HepG2 (cell line): ENCODE results near the gene SYNE1. TPM values are rescaled to one million over a fixed set of nuclear protein-coding genes. Genes with fewer than 3 reads are reported as not detected.

ENCODE experiments used
- ATAC-seq: fragments of 200-7000 bp; cut with Tn5 transposase; 3 replicates; pipeline ENCODE4 v1.9.1; 2020; ENCODE audit warnings: mild to moderate bottlenecking, moderate library complexity
- BruUV-seq: library from RNA; stranded (reverse); fragments of 400-500 nt; replicated peaks from 2 replicates; lab custom pipeline; 2021; lab: Mats Ljungman, UMichigan
- CTCF ChIA-PET: fragments of 300-600 bp; formaldehyde crosslinking; extraction: SDS; loops from one replicate; lab custom pipeline; 2021; ENCODE audit warnings: low total read pairs, inconsistent platforms, low intra/inter-chr PET ratio; lab: Yijun Ruan, JAX
- POLR2A ChIA-PET: fragments of 350-600 bp; sonication (Branson Sonifier 250); formaldehyde crosslinking; loops from one replicate; lab custom pipeline; 2020; ENCODE audit warnings: antibody characterized with exemption, inconsistent platforms; lab: Yijun Ruan, JAX
- DNase-seq: peaks from one replicate; pipeline ENCODE4 v3.0.0-alpha.2; 2015; ENCODE audit warnings: low spot score
- FAIRE-seq: peaks from 3 replicates; lab custom pipeline; 2011; peaks lifted over from hg19 to GRCh38; lab: Jason Lieb, UNC
- H2AFZ ChIP-seq: one replicate; pipeline ENCODE4 v1.6.1; 2011; ENCODE audit warnings: low read length, inconsistent platforms
- H3K27ac ChIP-seq: fragments of 300-600 bp; 3 replicates; pipeline ENCODE4 v1.8.0; 2011; ENCODE audit warnings: mixed run types, mild to moderate bottlenecking, mixed read lengths, low read length, inconsistent platforms; ENCODE audit not compliant: insufficient read depth; ENCODE audit errors: extremely low read length
- H3K27me3 ChIP-seq, 2 experiments: fragments of 200-600 bp in 1 of 2; 2 replicates in 1 of 2; 3 replicates in 1 of 2; pipeline versions ENCODE4 v1.6.0 to v1.8.0; 2011; ENCODE audit warnings: low read length in 2 of 2, mild to moderate bottlenecking in 2 of 2, moderate library complexity in 2 of 2, inconsistent platforms in 1 of 2; ENCODE audit not compliant: insufficient read depth in 2 of 2, control insufficient read depth in 1 of 2
- H3K36me3 ChIP-seq, 2 experiments: fragments of 200-600 bp in 1 of 2; replicated peaks in 1 of 2; 2 replicates in 1 of 2; 3 replicates in 1 of 2; pipeline versions ENCODE4 v1.5.1 to v1.8.0; 2011; ENCODE audit warnings: low read length in 2 of 2, inconsistent platforms in 1 of 2; ENCODE audit not compliant: insufficient read depth in 2 of 2, control insufficient read depth in 1 of 2
- H3K4me1 ChIP-seq: 2 replicates; pipeline ENCODE4 v1.5.1; 2012; ENCODE audit warnings: low read length, inconsistent platforms; ENCODE audit not compliant: insufficient read depth
- H3K4me2 ChIP-seq: 2 replicates; pipeline ENCODE4 v1.6.0; 2011; ENCODE audit warnings: low read depth, low read length, inconsistent platforms
- H3K4me3 ChIP-seq, 3 experiments: fragments of 200-600 bp in 1 of 3; sonication (generic), shearing (Covaris generic) in 1 of 3; replicated peaks in 1 of 3; 2 replicates each; pipeline ENCODE4 v1.5.1; 2011 to 2016; ENCODE audit warnings: low read length in 3 of 3, inconsistent platforms in 2 of 3, low read depth in 2 of 3, mild to moderate bottlenecking in 2 of 3, control low read depth in 1 of 3, mixed read lengths in 1 of 3; ENCODE audit not compliant: insufficient read depth in 1 of 3
- H3K79me2 ChIP-seq: one replicate; pipeline ENCODE4 v1.6.1; 2011; ENCODE audit warnings: low read length, inconsistent platforms; ENCODE audit not compliant: insufficient read depth
- H3K9ac ChIP-seq: 2 replicates; pipeline ENCODE4 v1.6.0; 2011; ENCODE audit warnings: mild to moderate bottlenecking, low read depth, low read length, inconsistent platforms; ENCODE audit not compliant: insufficient read depth
- H3K9me3 ChIP-seq: 2 replicates; pipeline ENCODE4 v1.5.1; 2012; ENCODE audit warnings: mild to moderate bottlenecking, low read length
- H4K20me1 ChIP-seq: 2 replicates; pipeline ENCODE4 v1.6.0; 2011; ENCODE audit warnings: inconsistent platforms, mild to moderate bottlenecking, low read length, moderate library complexity; ENCODE audit not compliant: insufficient read depth
- HNRNPL ChIP-seq: fragments of 200-400 bp; formaldehyde crosslinking; IDR thresholded peaks from 2 replicates; pipeline ENCODE4 v1.6.1; 2017; ENCODE audit warnings: mild to moderate bottlenecking, low read depth, low read length
- HOXA3 ChIP-seq: sonication (generic); formaldehyde crosslinking; IDR thresholded peaks from 2 replicates; pipeline ENCODE4 v1.5.0; 2020; ENCODE audit warnings: missing genetic modification reagents
- NR2C2 ChIP-seq: sonication (generic); formaldehyde crosslinking; IDR thresholded peaks from 2 replicates; pipeline ENCODE4 v1.4.0; 2020; ENCODE audit warnings: missing genetic modification reagents, mild to moderate bottlenecking, moderate library complexity, borderline replicate concordance
- RFXAP ChIP-seq: sonication (generic); formaldehyde crosslinking; IDR thresholded peaks from 2 replicates; pipeline ENCODE4 v1.4.0; 2020; ENCODE audit warnings: missing genetic modification reagents, borderline replicate concordance
- ZFP37 ChIP-seq: sonication (generic); formaldehyde crosslinking; IDR thresholded peaks from 2 replicates; pipeline ENCODE4 v1.4.0; 2020; ENCODE audit warnings: missing genetic modification reagents, borderline replicate concordance
- ZNF205 ChIP-seq: IDR thresholded peaks from 2 replicates; pipeline ENCODE4 v1.6.1; 2018; ENCODE audit warnings: missing biosample characterization, missing genetic modification reagents
- ZNF33A ChIP-seq: sonication (generic); formaldehyde crosslinking; IDR thresholded peaks from 2 replicates; pipeline ENCODE4 v1.5.1; 2020; ENCODE audit warnings: missing genetic modification reagents, mild to moderate bottlenecking, moderate library complexity, borderline replicate concordance
- ZNF432 ChIP-seq: sonication (generic); formaldehyde crosslinking; IDR thresholded peaks from 2 replicates; pipeline ENCODE4 v1.5.0; 2020; ENCODE audit warnings: missing genetic modification reagents, mild to moderate bottlenecking, borderline replicate concordance
- ZNF552 ChIP-seq: sonication (generic); formaldehyde crosslinking; IDR thresholded peaks from 2 replicates; pipeline ENCODE4 v1.9.0; 2022; ENCODE audit warnings: missing genetic modification reagents, mild to moderate bottlenecking, borderline replicate concordance
- ZNF83 ChIP-seq: sonication (generic); formaldehyde crosslinking; IDR thresholded peaks from 2 replicates; pipeline ENCODE4 v1.4.0; 2020; ENCODE audit warnings: missing genetic modification reagents, mild to moderate bottlenecking, borderline replicate concordance
- WGBS: methylation state at CpG from one replicate; pipeline ENCODE4 v1.1.6; 2017; ENCODE audit warnings: low lambda C conversion rate; 5-methylcytosine and 5-hydroxymethylcytosine counted together
- in situ Hi-C: cut with HindIII; loops from 2 replicates; pipeline ENCODE4 v1.10.0; 2017; ENCODE audit warnings: low pct_unique_long_range_greater_than_20kb; ENCODE audit not compliant: extremely low pct_ligation_motif_present
- intact Hi-C: fragments of 100-400 bp; cut with micrococcal nuclease; formaldehyde crosslinking; loops from one replicate; pipeline ENCODE4 v1.10.0; 2022; ENCODE audit not compliant: unreplicated experiment
- polyA plus RNA-seq, 8 experiments: library from polyadenylated mRNA; depleted of rRNA in 3 of 8; stranded (reverse) in 7 of 8; unstranded in 1 of 8; fragments of >200 nt; fragmentation: Illumina TruSeq in 4 of 8; extraction: Trizol in 4 of 8; gene quantifications; 2 replicates each; pipeline versions ENCODE4 v1.2.1 to v1.2.3, GENCODE V29; 2011 to 2016; ENCODE audit warnings: low read depth in 4 of 8, missing spikeins in 1 of 8, mixed read lengths in 1 of 8; ENCODE audit not compliant: insufficient read depth in 1 of 8
- total RNA-seq, 5 experiments: library from RNA; depleted of rRNA; stranded (reverse); fragments of >200 nt; fragmentation: Illumina TruSeq; extraction: Trizol; gene quantifications; 2 replicates each; pipeline ENCODE4 v1.2.3, GENCODE V29; 2016; ENCODE audit warnings: low read depth in 1 of 5
- TF ChIP-seq, protein P1 (sequence below), 2 experiments: sonication (generic) in 1 of 2; formaldehyde crosslinking in 1 of 2; IDR thresholded peaks; 2 replicates each; pipeline versions ENCODE4 v1.4.0 to v1.6.1; 2016 to 2020; ENCODE audit warnings: borderline replicate concordance in 1 of 2, low read depth in 1 of 2, mild to moderate bottlenecking in 1 of 2, missing genetic modification reagents in 1 of 2

The SYNE1 gene
- total and polyA plus RNA-seq, 2 of the 13 experiments (the other 11 are each of a cell fraction or from before 2014, with no cell fraction given), result 5.5 to 15.9 TPM

DNA sequence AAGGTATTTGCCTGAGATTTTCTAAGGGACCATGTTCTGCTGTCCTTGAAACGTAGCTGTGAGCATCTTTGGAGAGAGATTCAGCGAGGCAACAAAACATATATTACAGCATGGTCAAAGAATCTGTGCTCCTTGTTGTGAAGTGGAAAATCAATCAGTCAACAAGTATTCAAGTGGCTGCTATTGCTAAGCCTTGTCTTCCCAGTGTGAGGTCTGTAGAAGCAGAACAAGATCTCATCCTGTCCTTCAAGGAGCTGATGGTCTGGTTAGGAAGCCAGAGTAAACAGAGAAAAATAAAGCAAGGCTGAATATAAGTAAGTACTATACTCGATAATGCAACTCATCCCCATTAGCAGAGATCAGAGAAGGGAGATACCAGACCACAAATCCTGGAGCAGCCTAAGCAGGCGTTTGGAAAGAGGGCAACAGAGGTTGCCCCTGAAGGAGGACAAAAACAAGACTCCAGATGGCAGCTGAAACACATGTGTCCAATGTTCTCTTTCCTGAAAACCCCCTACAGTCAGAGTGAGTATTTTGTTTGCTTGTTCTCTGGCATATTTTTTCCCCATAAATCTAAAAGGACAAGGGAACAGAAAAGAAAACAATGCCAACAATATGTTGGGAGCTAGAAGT lies 392.0 kb downstream of the SYNE1 start:
- ChIA-PET POLR2A (no interaction called here), CTCF (no interaction called here)
- ATAC-seq (no peak), FAIRE-seq (no peak), DNase-seq (no peak)
- Histone ChIP-seq H3K4me1 (peaks cover 20% of the 10 kb centered on the region), H3K79me2 (no peaks in the 10 kb centered on the region), H3K9me3 (no peaks in the 10 kb centered on the region), H2AFZ (no peak overlapping the region), H3K4me3 (no peak overlapping the region), H3K27ac (no peak overlapping the region), H4K20me1 (no peaks in the 10 kb centered on the region), H3K9ac (no peak overlapping the region), H3K27me3 (no peaks in the 10 kb centered on the region), H3K4me2 (no peak overlapping the region), H3K36me3 (no peaks in the 10 kb centered on the region)
- intact Hi-C loops (loop anchor here (5.0 kb wide), 1 partner anchor 38 kb away; no protein-coding TSS in a partner anchor), in situ Hi-C loops (no loop called here)
- 76% methylated on average over 4 of the region's 4 CpGs for WGBS
- TF ChIP-seq ZNF552 (no peak), HNRNPL (no peak)
- BruUV-seq, result no TSS peak

DNA sequence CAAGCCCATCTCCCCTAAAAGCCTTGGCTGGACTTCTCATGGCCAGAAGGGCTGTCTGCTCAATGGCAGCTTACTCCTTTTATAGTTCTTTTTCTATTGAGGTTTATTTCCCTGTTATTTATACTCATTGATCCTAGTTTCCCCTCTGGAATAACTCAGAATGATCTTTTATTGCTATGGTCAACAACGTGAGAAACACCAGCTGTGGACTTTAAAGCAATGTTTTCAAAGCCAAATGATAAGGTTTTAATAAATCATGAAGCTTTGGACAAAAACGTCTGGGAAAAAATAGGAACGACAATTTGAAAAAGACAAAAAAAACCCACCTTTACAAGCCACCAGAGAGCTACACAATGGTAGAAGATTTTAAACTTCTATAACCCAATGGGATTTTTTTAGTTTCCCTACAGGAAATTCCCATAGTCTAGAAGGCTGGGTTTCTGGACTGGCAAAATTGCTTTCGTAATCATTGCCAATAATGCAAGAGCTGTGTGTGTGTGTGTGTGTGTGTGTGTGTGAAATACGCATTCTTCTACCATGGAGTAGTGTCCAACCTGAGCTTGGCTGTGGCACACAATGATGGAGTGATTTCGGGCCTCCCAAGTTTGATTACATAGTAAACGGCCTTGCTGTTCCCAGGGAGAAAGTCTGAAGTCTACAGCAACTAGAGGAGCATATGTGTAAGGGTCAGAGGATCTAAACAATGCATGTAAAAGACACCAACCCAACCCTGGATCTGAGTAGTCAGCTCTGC lies 396.0 kb downstream of the SYNE1 start:
- POLR2A ChIA-PET, result interaction anchor here (1.2 kb wide), 1 partner anchor 37 kb away, joined by 3 read pairs; no protein-coding TSS in a partner anchor
- peak; percentile 98 for ATAC-seq
- Histone ChIP-seq H3K4me2 (peak overlapping the region; percentile 34; the same call in 1 of the 2 replicates), H2AFZ (peak overlapping the region; percentile 66), H3K4me3 (no peak overlapping the region), H3K27ac (peak overlapping the region; percentile 60), H3K4me1 (peaks cover 20% of the 10 kb centered on the region), H3K9ac (no peak overlapping the region), H3K9me3 (no peaks in the 10 kb centered on the region), H3K36me3 (no peaks in the 10 kb centered on the region), H3K27me3 (no peaks in the 10 kb centered on the region), H3K79me2 (no peaks in the 10 kb centered on the region), H4K20me1 (no peaks in the 10 kb centered on the region)
- WGBS, result 57% methylated on average over 7 of the region's 7 CpGs
- FAIRE-seq, result peak; percentile 80
- intact Hi-C loops (loop anchor here (5.0 kb wide), 1 partner anchor 34 kb away; no protein-coding TSS in a partner anchor), in situ Hi-C loops (no loop called here)
- CTCF ChIA-PET, result no interaction called here
- no TSS peak for BruUV-seq
- peak; percentile 81 for DNase-seq
- TF ChIP-seq ZNF432 (CRISPR knock-in tag), result no peak
- TF ChIP-seq, protein P1, sequence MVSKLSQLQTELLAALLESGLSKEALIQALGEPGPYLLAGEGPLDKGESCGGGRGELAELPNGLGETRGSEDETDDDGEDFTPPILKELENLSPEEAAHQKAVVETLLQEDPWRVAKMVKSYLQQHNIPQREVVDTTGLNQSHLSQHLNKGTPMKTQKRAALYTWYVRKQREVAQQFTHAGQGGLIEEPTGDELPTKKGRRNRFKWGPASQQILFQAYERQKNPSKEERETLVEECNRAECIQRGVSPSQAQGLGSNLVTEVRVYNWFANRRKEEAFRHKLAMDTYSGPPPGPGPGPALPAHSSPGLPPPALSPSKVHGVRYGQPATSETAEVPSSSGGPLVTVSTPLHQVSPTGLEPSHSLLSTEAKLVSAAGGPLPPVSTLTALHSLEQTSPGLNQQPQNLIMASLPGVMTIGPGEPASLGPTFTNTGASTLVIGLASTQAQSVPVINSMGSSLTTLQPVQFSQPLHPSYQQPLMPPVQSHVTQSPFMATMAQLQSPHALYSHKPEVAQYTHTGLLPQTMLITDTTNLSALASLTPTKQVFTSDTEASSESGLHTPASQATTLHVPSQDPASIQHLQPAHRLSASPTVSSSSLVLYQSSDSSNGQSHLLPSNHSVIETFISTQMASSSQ (IDR thresholded peaks at IDR 0.05; ENCODE audit: low read depth), result no peak
- TF ChIP-seq, protein P1 (CRISPR knock-in tag; IDR thresholded peaks at IDR 0.05; ENCODE audit: borderline replicate concordance), result no peak
- TF ChIP-seq ZNF33A (CRISPR knock-in tag), result no peak
- no peak for TF ChIP-seq NR2C2 (CRISPR knock-in tag)
- TF ChIP-seq ZFP37, result no peak
- no peak for TF ChIP-seq ZNF205 (CRISPR knock-in tag)
- 0 out of 2 replicates have a peak, but pooled peaks have one; percentile 12 for TF ChIP-seq HOXA3
- TF ChIP-seq RFXAP (CRISPR knock-in tag), result 0 out of 2 replicates have a peak, but pooled peaks have one; percentile 43
- TF ChIP-seq ZNF83 (CRISPR knock-in tag), result no peak
